IPS-18a (cell line): ENCODE data around the gene IPO4.

Experiments
- H3K27ac ChIP-seq: one replicate; pipeline ENCODE4 v1.5.1; 2013; ENCODE audit warnings: low read length
- H3K27me3 ChIP-seq: one replicate; pipeline ENCODE4 v1.6.1; 2013; ENCODE audit warnings: mild to moderate bottlenecking, low read length; ENCODE audit not compliant: control insufficient read depth, insufficient read depth
- H3K36me3 ChIP-seq: one replicate; pipeline ENCODE4 v1.6.1; 2013; ENCODE audit warnings: low read depth, low read length; ENCODE audit not compliant: control insufficient read depth
- H3K4me1 ChIP-seq: one replicate; pipeline ENCODE4 v1.6.1; 2013; ENCODE audit warnings: low read depth, low read length; ENCODE audit not compliant: control insufficient read depth
- H3K4me3 ChIP-seq: one replicate; pipeline ENCODE4 v1.5.1; 2013; ENCODE audit warnings: low read length
- H3K9ac ChIP-seq: one replicate; pipeline ENCODE4 v1.6.1; 2013; ENCODE audit warnings: mild to moderate bottlenecking, low read length, moderate library complexity
- H3K9me3 ChIP-seq: one replicate; pipeline ENCODE4 v1.6.1; 2013; ENCODE audit warnings: low read depth, low read length; ENCODE audit not compliant: control insufficient read depth

The IPO4 gene

DNA sequence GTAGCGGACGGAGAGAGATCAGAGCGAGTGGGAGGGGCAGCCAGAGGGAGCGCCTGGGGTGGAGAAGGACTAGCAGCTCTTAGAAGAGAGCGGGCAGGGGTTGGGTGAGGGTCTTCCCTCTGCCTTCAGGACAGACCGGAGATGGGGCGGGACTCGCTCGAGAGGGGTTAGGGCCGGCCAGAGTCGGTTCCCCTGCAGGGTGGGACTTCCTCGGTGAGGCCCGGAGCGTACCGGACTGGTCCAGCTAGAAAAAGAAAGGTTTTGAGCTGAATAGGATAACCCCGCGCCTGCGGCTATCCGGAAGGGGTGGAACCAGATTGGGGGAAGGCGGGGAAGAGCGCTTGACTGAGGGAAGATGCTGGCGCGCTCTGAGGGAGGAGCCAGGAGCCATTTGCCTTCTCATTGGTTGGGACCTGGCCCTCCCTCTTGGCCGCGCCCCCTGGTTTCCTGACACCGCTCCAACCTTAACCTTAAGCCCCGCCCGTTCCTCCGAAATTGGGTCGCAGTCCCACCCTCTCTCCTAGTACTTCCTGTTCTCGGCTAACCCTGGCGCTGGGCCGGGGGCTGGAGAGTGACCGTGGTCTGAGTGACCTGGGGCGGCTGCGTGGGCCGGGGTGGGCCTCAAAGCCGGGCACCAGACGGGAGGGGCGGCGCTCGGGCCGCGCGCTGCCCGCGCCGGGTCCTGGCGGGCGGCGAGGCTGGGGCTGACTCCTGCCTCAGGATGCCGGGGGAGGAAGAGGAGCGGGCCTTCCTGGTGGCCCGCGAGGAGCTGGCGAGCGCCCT, 41.4 kb downstream of the IPO4 start, which contains the start of gene RNF31:
TSS of gene RNF31 (plus strand) at position 521 of the 783 bp plus-strand sequence. CDS start at position 722, 201 bp downstream.
- H3K9me3 ChIP-seq, result no peaks in the 10 kb centered on the region
- H3K9ac ChIP-seq, result peak within 1 kb of the TSS; percentile 71
- H3K27ac ChIP-seq, result peak within 1 kb of the TSS; percentile 37
- H3K4me1 ChIP-seq, result peaks cover 8% of the 10 kb centered on the region
- H3K36me3 ChIP-seq, result peaks cover 46% of the 10 kb centered on the region
- H3K4me3 ChIP-seq, result peak within 1 kb of the TSS; percentile 97
- H3K27me3 ChIP-seq, result no peaks in the 10 kb centered on the region

DNA sequence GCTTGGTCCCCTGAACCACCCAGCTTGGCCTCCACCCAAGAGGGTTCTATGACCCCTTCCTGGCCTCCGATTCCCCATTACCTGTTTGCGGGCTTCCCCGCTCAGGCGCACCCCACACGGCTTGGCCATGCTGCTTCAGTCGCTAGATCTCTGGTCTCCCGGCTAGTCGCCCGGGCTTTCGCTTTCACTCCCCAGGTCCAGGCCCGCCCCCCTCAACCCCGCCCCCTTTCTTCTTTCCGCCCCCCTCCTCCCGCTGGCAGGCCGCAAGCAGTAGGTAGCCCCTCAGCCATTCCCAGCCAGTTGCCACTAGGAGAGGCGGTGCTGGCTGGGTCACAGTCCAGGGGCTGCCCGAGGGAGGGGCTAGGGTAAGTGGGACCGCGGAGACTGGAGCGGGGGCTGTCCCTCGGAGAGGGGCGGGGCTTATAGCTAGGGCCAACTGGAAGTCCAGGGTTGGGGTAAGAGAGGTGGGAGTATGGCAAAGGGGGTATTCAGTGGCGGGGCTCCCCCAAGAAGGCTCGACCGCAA, 42.1 kb downstream of the IPO4 start, which contains the start of gene PSME2:
TSS of gene PSME2 (minus strand) at position 158 of the 525 bp plus-strand sequence. CDS start at position 129, 29 bp downstream.
- H3K27ac ChIP-seq, result peak within 1 kb of the TSS; percentile 37

DNA sequence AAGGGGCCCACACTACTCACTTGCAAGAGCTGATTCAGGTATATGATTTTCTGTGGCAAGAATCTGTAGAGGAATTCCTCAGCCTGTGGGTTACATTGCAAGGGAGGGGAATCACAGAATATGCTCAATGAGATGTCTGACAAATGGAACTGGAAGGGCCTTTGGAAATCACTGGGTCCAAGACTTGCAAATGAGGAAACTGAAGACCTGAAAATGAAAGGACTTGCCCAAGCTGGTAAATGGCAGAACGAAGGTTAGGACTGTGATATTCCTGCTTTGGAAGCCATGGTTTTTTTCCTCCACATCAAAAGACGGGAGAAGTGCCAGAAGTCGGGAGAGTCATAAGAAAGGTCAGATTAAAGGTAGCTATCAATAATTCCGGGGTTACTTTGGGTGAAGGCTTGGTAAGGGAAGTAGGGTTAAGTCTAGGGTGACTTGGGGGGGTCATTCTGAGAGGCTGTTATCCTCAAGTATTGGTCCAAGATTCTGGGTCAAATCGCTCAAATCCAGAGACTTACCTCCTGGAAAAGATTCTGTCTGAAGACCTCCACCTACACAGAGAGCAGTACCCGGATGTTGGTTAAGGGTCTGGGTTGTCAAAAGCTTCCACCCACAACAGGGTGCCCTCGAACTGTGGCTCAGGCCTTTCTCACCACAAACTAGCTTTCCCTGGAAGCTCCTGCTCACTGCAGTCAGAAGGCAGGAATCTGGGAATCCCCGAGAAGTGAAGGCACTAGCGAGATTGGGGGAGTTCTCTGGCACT, 42.7 kb downstream of the IPO4 start:
- no peaks in the 10 kb centered on the region for H3K9me3 ChIP-seq
- H3K36me3 ChIP-seq, result peaks cover 34% of the 10 kb centered on the region
- peak overlapping the region; percentile 67 for H3K9ac ChIP-seq
- peak overlapping the region; percentile 97 for H3K4me3 ChIP-seq
- peak overlapping the region; percentile 37 for H3K27ac ChIP-seq
- no peaks in the 10 kb centered on the region for H3K27me3 ChIP-seq
- peaks cover 8% of the 10 kb centered on the region for H3K4me1 ChIP-seq

More for the DNA sequence above, 42.1 kb downstream of the IPO4 start, which contains the start of gene PSME2:
- Histone ChIP-seq H3K27me3 (no peaks in the 10 kb centered on the region), H3K9me3 (no peaks in the 10 kb centered on the region), H3K9ac (peak within 1 kb of the TSS; percentile 71), H3K4me3 (peak within 1 kb of the TSS; percentile 97), H3K36me3 (peaks cover 41% of the 10 kb centered on the region), H3K4me1 (peaks cover 8% of the 10 kb centered on the region)

DNA sequence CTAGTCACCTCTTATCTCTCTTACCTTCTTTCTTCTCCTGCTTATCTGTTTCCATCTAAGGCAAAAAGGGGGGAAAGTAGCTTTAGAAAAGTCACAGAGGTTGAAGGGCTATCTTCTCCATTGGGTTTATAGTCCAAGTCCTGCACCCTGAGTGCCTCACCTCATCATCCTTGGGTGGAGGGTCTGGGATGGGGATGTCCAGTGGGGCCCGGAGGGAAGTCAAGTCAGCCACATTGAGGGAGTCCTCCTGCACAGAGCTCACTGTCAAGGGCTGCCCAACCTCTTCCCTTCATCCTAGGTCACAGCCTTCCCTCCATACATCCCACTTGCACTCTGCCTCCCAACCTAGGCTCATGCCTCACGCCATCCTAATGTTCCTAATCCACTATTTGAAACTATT, 43.4 kb downstream of the IPO4 start:
- Histone ChIP-seq H3K27ac (no peak overlapping the region), H3K27me3 (no peaks in the 10 kb centered on the region), H3K4me1 (peaks cover 8% of the 10 kb centered on the region), H3K36me3 (peaks cover 28% of the 10 kb centered on the region), H3K9me3 (no peaks in the 10 kb centered on the region), H3K4me3 (peak overlapping the region; percentile 97), H3K9ac (no peak overlapping the region)

DNA sequence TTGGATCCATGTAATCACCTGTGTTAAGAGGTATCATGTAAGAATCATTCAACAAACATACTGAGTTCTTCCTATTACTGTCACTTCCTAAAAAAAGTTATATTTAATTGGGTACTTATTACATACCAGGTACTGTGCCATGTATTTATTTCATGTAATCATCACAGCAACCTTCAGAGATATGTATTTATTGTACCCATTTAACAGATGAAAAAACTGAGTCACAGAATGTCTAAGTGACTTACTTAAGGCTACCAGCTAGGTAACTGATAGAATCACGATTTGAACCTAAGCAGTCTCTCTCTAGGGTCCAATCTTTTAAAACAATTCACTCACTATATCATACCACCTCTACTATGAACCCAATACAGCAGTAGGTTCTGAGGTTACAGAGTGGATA, 44.2 kb downstream of the IPO4 start:
- peaks cover 12% of the 10 kb centered on the region for H3K4me1 ChIP-seq
- no peak overlapping the region for H3K4me3 ChIP-seq
- H3K9ac ChIP-seq, result no peak overlapping the region
- peaks cover 22% of the 10 kb centered on the region for H3K36me3 ChIP-seq
- no peaks in the 10 kb centered on the region for H3K9me3 ChIP-seq
- H3K27me3 ChIP-seq, result no peaks in the 10 kb centered on the region
- no peak overlapping the region for H3K27ac ChIP-seq

DNA sequence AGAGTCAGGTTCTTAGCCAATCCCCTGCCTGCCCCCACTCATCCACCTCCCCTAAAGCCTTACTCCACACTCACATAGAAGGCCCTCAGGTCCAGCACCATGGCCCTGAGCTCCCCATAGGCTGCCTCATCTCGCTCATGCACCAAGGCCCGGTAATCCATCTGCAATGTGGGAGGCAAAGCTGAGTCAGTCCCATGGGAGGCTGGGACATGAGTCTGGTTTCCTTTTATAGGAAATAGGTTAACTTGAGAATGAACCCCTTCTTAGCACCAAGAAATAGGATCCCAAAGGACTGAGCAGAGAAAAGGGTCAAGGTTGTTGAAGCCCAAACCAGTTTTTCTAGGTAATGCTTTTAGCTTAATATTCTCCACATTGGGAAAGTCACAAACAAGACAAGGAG, 45.1 kb downstream of the IPO4 start:
- H3K9ac ChIP-seq, result no peak overlapping the region
- H3K9me3 ChIP-seq, result no peaks in the 10 kb centered on the region
- H3K4me3 ChIP-seq, result no peak overlapping the region
- H3K27ac ChIP-seq, result no peak overlapping the region
- peaks cover 27% of the 10 kb centered on the region for H3K36me3 ChIP-seq
- peaks cover 12% of the 10 kb centered on the region for H3K4me1 ChIP-seq
- H3K27me3 ChIP-seq, result no peaks in the 10 kb centered on the region

DNA sequence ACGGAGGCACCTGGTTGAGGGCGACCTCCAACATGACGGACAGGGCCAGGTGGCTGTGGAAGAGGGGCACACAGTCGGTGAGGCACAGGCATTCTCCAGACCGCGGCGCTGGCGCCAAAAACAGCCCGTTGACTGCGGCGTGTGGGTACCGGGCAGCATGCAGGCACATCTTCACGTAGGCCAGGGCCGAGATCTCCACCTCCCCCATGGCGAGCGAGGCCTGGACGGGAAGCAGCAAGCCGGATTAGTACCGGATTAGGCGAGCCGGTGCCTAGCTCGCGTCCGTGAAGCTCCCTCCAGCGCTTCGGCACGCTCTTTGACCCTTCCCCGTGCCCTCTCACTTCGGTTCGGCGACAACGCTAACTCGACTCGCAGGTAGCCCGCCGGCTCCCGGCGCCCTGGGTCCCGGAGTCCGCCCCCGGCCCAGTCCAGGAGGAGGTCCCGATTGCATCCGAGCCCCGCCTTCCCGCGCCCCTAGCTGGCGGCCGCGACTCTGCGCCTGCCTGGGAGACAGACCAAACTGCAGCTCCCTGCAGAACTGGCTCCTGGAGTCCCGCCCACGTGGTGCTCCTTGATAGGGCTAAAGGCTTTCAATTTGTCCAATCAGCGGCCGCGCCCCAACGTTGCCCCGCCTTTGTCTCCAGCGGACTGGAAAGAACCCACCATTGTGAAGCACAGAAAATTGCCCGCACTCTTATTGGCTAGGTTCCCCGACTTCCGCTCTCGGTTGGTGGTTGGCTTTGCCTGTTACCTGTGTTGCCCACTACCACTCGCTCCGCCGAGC, 47.3 kb downstream of the IPO4 start, which contains the start of gene EMC9:
TSS of gene EMC9 (minus strand) at position 495 of the 784 bp plus-strand sequence. CDS start at position 208, 287 bp downstream.
- peak within 1 kb of the TSS; percentile 97 for H3K4me3 ChIP-seq
- peaks cover 36% of the 10 kb centered on the region for H3K36me3 ChIP-seq
- H3K9me3 ChIP-seq, result no peaks in the 10 kb centered on the region
- peak within 1 kb of the TSS; percentile 67 for H3K27ac ChIP-seq
- H3K27me3 ChIP-seq, result no peaks in the 10 kb centered on the region
- H3K4me1 ChIP-seq, result peaks cover 15% of the 10 kb centered on the region
- H3K9ac ChIP-seq, result peak within 1 kb of the TSS; percentile 86

DNA sequence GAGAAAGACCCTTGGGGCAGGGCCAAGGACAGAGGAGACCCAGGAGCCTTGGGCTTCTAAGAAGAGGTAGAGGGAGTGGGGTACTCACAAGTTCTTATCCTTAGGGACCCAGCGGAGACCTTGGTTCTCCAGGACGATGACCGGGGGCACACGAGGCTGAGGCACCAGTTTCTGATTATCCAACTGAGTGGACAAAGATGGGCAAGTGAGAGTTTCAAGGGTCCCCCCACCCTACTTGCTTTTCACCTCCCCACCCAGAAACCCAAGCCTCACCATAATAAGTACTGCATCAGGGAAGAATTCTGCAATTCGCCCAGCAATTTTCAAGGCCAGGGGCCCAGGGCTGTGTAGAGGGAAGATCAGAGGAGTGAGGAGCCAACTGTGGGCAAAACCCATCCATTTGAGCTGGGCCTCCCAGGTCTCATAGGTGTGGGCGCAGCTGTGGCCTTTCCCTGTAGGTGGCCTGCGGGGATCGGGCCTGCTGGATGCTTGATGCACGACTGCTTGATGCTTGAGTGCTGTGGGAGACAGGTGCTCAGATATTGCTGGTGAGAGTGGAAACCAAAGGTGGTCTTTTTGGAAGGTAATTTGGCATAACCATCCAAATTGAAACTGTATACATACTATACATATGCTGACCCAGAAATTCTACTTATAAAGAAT, 49.2 kb downstream of the IPO4 start:
- Histone ChIP-seq H3K9ac (no peak overlapping the region), H3K27ac (no peak overlapping the region), H3K36me3 (peaks cover 31% of the 10 kb centered on the region), H3K27me3 (no peaks in the 10 kb centered on the region), H3K4me3 (peak overlapping the region; percentile 97), H3K4me1 (peaks cover 11% of the 10 kb centered on the region), H3K9me3 (no peaks in the 10 kb centered on the region)

DNA sequence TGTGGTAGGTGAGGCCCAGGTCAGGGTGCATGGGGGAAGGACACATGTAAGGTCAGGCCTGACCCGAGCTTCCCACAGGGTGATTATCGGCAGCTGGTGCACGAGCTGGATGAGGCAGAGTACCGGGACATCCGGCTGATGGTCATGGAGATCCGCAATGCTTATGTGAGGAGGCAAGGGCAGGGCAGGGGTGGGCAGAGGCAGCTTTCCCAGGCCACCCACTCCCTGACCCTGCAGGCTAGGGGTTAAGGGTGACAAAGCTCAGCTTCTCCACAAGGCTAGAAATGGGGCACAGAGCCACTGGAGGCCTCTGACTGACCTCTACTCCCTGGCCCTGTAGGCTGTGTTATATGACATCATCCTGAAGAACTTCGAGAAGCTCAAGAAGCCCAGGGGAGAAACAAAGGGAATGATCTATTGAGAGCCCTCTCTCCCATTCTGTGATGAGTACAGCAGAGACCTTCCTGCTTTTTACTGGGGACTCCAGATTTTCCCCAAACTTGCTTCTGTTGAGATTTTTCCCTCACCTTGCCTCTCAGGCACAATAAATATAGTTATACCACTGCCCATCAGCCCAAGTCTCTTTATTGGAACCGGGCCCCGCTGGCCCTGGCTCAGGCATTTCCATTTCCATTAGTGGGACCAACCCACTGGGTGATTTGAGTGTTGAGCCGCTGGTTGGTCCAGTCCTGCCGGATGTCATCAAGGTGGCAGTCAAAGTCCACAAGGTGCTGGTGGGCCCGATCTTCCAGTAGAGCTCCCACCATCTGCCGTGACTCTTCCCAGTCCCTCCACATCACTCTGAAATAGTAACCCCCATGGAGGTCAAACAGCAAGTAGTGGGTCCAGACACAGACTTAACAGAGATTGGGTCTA, 50.0 kb downstream of the IPO4 start:
- peaks cover 11% of the 10 kb centered on the region for H3K4me1 ChIP-seq
- no peak overlapping the region for H3K27ac ChIP-seq
- no peak overlapping the region for H3K9ac ChIP-seq
- no peak overlapping the region for H3K4me3 ChIP-seq
- H3K36me3 ChIP-seq, result peaks cover 23% of the 10 kb centered on the region
- H3K27me3 ChIP-seq, result no peaks in the 10 kb centered on the region
- no peaks in the 10 kb centered on the region for H3K9me3 ChIP-seq
